ENCODE measurements around the gene SERPINA5.

DNA sequence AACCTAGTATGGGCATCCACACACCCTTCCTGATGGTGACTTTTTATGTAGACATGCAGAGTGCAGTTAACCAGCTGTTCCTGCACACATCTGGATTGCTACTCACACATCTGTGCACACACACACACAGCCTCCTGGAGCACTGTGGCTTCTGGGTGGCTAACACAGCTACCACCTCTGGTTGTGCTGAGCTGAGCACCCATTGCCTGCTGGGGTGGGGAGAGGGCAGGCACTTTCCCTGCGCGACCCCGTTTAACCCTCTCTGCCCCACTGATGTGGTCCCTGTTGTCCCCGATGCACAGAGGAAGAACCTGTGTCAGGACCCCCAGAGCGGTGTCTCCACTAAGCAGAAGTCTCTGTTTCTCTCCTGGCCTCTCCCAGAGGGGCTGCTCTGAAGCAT is 16.6 kb downstream of the SERPINA5 start:
- TF ChIP-seq, protein P1, sequence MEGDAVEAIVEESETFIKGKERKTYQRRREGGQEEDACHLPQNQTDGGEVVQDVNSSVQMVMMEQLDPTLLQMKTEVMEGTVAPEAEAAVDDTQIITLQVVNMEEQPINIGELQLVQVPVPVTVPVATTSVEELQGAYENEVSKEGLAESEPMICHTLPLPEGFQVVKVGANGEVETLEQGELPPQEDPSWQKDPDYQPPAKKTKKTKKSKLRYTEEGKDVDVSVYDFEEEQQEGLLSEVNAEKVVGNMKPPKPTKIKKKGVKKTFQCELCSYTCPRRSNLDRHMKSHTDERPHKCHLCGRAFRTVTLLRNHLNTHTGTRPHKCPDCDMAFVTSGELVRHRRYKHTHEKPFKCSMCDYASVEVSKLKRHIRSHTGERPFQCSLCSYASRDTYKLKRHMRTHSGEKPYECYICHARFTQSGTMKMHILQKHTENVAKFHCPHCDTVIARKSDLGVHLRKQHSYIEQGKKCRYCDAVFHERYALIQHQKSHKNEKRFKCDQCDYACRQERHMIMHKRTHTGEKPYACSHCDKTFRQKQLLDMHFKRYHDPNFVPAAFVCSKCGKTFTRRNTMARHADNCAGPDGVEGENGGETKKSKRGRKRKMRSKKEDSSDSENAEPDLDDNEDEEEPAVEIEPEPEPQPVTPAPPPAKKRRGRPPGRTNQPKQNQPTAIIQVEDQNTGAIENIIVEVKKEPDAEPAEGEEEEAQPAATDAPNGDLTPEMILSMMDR (IDR thresholded peaks at IDR 0.05; ENCODE audit: low read depth, low read length) = no peak
- no peak for TF ChIP-seq EZH2phosphoT487 (IDR thresholded peaks at IDR 0.05; ENCODE audit: low read depth)
